H9 (cell line): ENCODE measurements around the gene SLC49A4. TPM values are rescaled to one million over a fixed set of nuclear protein-coding genes. Genes with fewer than 3 reads are reported as not detected.

ENCODE experiments used
- DNase-seq: peaks from one replicate; pipeline ENCODE4 v3.0.0-alpha.2; 2017
- H2AFZ ChIP-seq: one replicate; pipeline ENCODE4 v1.6.1; 2013; ENCODE audit warnings: mild to moderate bottlenecking, low read length, control low read depth, moderate library complexity
- H2AK5ac ChIP-seq: 2 replicates; pipeline ENCODE4 v1.6.1; 2013; ENCODE audit warnings: low read length, control low read depth, mixed read lengths; ENCODE audit not compliant: insufficient read length
- H2BK120ac ChIP-seq: one replicate; pipeline ENCODE4 v1.6.1; 2013; ENCODE audit warnings: low read depth, mild to moderate bottlenecking, low read length, control low read depth, inconsistent platforms; ENCODE audit not compliant: poor library complexity, severe bottlenecking
- H2BK12ac ChIP-seq: 2 replicates; pipeline ENCODE4 v1.6.1; 2013; ENCODE audit warnings: low read length, control low read depth, mixed read lengths, low read depth; ENCODE audit not compliant: insufficient read length
- H2BK15ac ChIP-seq: 2 replicates; pipeline ENCODE4 v1.6.1; 2013; ENCODE audit warnings: low read depth, low read length, control low read depth
- H2BK20ac ChIP-seq: one replicate; pipeline ENCODE4 v1.6.1; 2013; ENCODE audit warnings: low read depth, mild to moderate bottlenecking, low read length, control low read depth, inconsistent platforms; ENCODE audit not compliant: poor library complexity, severe bottlenecking
- H2BK5ac ChIP-seq: 2 replicates; pipeline ENCODE4 v1.6.1; 2013; ENCODE audit warnings: low read length, control low read depth, mixed read lengths; ENCODE audit not compliant: insufficient read length
- H3K14ac ChIP-seq: 2 replicates; pipeline ENCODE4 v1.6.1; 2013; ENCODE audit warnings: low read length, control low read depth; ENCODE audit not compliant: insufficient read depth
- H3K18ac ChIP-seq: 2 replicates; pipeline ENCODE4 v1.6.1; 2013; ENCODE audit warnings: low read depth, mild to moderate bottlenecking, mixed read lengths, low read length, control low read depth; ENCODE audit not compliant: insufficient read length
- H3K23ac ChIP-seq: 2 replicates; pipeline ENCODE4 v1.6.1; 2013; ENCODE audit warnings: low read length, control low read depth, mixed read lengths, low read depth; ENCODE audit not compliant: insufficient read length
- H3K23me2 ChIP-seq: 2 replicates; pipeline ENCODE4 v1.6.1; 2013; ENCODE audit warnings: low read depth, mild to moderate bottlenecking, mixed read lengths, low read length, control low read depth; ENCODE audit not compliant: insufficient read length, poor library complexity, severe bottlenecking
- H3K27ac ChIP-seq: 2 replicates; pipeline ENCODE4 v1.5.1; 2013; ENCODE audit warnings: low read length, control low read depth, mixed read lengths, low read depth; ENCODE audit not compliant: insufficient read length
- H3K27me3 ChIP-seq: 2 replicates; pipeline ENCODE4 v1.6.1; 2013; ENCODE audit warnings: low read length, control low read depth, inconsistent platforms; ENCODE audit not compliant: insufficient read depth
- H3K4ac ChIP-seq: 2 replicates; pipeline ENCODE4 v1.6.1; 2013; ENCODE audit warnings: low read depth, mild to moderate bottlenecking, control low read depth, inconsistent platforms, low read length, moderate library complexity
- H3K4me1 ChIP-seq: 2 replicates; pipeline ENCODE4 v1.6.1; 2013; ENCODE audit warnings: low read length, control low read depth, inconsistent platforms; ENCODE audit not compliant: insufficient read depth
- H3K4me2 ChIP-seq: 2 replicates; pipeline ENCODE4 v1.6.1; 2013; ENCODE audit warnings: low read length, control low read depth, mixed read lengths; ENCODE audit not compliant: insufficient read length, insufficient read depth
- H3K56ac ChIP-seq: 2 replicates; pipeline ENCODE4 v1.6.1; 2013; ENCODE audit warnings: low read depth, mild to moderate bottlenecking, mixed read lengths, low read length, control low read depth; ENCODE audit not compliant: insufficient read length
- H3K79me1 ChIP-seq: 2 replicates; pipeline ENCODE4 v1.6.1; 2013; ENCODE audit warnings: low read depth, mild to moderate bottlenecking, moderate library complexity, low read length, control low read depth, inconsistent platforms; ENCODE audit not compliant: insufficient read depth, poor library complexity, severe bottlenecking
- H3K79me2 ChIP-seq: 2 replicates; pipeline ENCODE4 v1.6.1; 2013; ENCODE audit warnings: low read length, control low read depth, inconsistent platforms; ENCODE audit not compliant: insufficient read depth
- H3K9ac ChIP-seq: 2 replicates; pipeline ENCODE4 v1.6.1; 2013; ENCODE audit warnings: low read length, control low read depth, mixed read lengths; ENCODE audit not compliant: insufficient read length; ENCODE audit errors: extremely low read depth
- H3K9me3 ChIP-seq: one replicate; pipeline ENCODE4 v1.6.1; 2013; ENCODE audit warnings: low read depth, low read length, inconsistent platforms; ENCODE audit not compliant: control insufficient read depth
- H3T11ph ChIP-seq: one replicate; pipeline ENCODE4 v1.6.1; 2013; ENCODE audit warnings: mild to moderate bottlenecking, low read length, control low read depth, inconsistent platforms
- H4K20me1 ChIP-seq: one replicate; pipeline ENCODE4 v1.6.1; 2013; ENCODE audit not compliant: control insufficient read depth, insufficient read length, insufficient read depth
- H4K5ac ChIP-seq: 2 replicates; pipeline ENCODE4 v1.6.1; 2013; ENCODE audit warnings: low read depth, mild to moderate bottlenecking, mixed read lengths, low read length, control low read depth; ENCODE audit not compliant: insufficient read length
- H4K8ac ChIP-seq: replicated peaks from 2 replicates; pipeline ENCODE4 v1.6.1; 2013; ENCODE audit warnings: low read length, control low read depth, mixed read lengths, low read depth; ENCODE audit not compliant: insufficient read length
- H4K91ac ChIP-seq: 2 replicates; pipeline ENCODE4 v1.6.1; 2013; ENCODE audit warnings: low read depth, mild to moderate bottlenecking, moderate library complexity, mixed read lengths, low read length, control low read depth; ENCODE audit not compliant: insufficient read length
- H3K27ac Mint-ChIP-seq, 3 experiments: 2 replicates in 2 of 3; 3 replicates in 1 of 3; pipeline ENCODE4 v1.8.0; 2020 to 2021; ENCODE audit warnings: mixed read lengths in 3 of 3, mild to moderate bottlenecking in 1 of 3, moderate library complexity in 1 of 3
- H3K27me3 Mint-ChIP-seq: 2 replicates; pipeline ENCODE4 v1.8.0; 2021; ENCODE audit warnings: low read depth, mild to moderate bottlenecking, moderate library complexity, mixed read lengths
- H3K36me3 Mint-ChIP-seq, 3 experiments: 2 replicates in 2 of 3; 3 replicates in 1 of 3; pipeline ENCODE4 v1.8.0; 2020 to 2021; ENCODE audit warnings: low read depth in 3 of 3, mixed read lengths in 3 of 3; ENCODE audit not compliant: insufficient read depth in 1 of 3
- H3K4me1 Mint-ChIP-seq, 2 experiments: 2 replicates each; pipeline ENCODE4 v1.8.0; 2020; ENCODE audit warnings: mixed read lengths in 2 of 2
- H3K4me3 Mint-ChIP-seq, 2 experiments: 2 replicates in 1 of 2; 3 replicates in 1 of 2; pipeline ENCODE4 v1.8.0; 2020 to 2021; ENCODE audit warnings: mild to moderate bottlenecking in 2 of 2, mixed read lengths in 2 of 2, moderate library complexity in 1 of 2
- H3K9me3 Mint-ChIP-seq, 2 experiments: 2 replicates in 1 of 2; 3 replicates in 1 of 2; pipeline ENCODE4 v1.8.0; 2020; ENCODE audit warnings: mild to moderate bottlenecking in 2 of 2, mixed read lengths in 2 of 2, moderate library complexity in 1 of 2
- CTCF ChIP-seq: fragments of 200-600 bp; sonication (generic); conservative IDR thresholded peaks from 3 replicates; pipeline ENCODE4 v1.8.0; 2021; ENCODE audit warnings: antibody characterized with exemption, mild to moderate bottlenecking
- WGBS: extraction: QIAGEN DNeasy Blood & Tissue Kit; methylation state at CpG from one replicate; pipeline ENCODE4 v1.1.7; 2013; ENCODE audit warnings: missing lambda C conversion rate, low lambda C conversion rate, mixed read lengths; ENCODE audit not compliant: insufficient read length; ENCODE audit errors: extremely low coverage; 5-methylcytosine and 5-hydroxymethylcytosine counted together
- total RNA-seq: library from RNA; stranded (reverse); gene quantifications from 2 replicates; pipeline ENCODE4 v1.2.1, GENCODE V29; 2021

SLC49A4 gene
- total RNA-seq, 1 experiment from 2014 or later = 10.7 TPM

GRCh38 chr3:122920986-122921385 lies 126.1 kb downstream of the SLC49A4 start:
- H3K27ac ChIP-seq = no peak overlapping the region
- H3K9me3 ChIP-seq = no peaks in the 10 kb centered on the region
- H3T11ph ChIP-seq = no peak overlapping the region
- no peak overlapping the region for H3K18ac ChIP-seq
- no peak for TF ChIP-seq CTCF
- no peaks in the 10 kb centered on the region for H3K79me1 ChIP-seq
- H3K79me2 ChIP-seq = no peaks in the 10 kb centered on the region
- no peak for DNase-seq
- no peaks in the 10 kb centered on the region for H3K4me1 ChIP-seq
- H3K4me3 Mint-ChIP-seq = no peak overlapping the region; a peak in 1 of 5 replicates
- H2BK15ac ChIP-seq = no peak overlapping the region
- no peak overlapping the region; the same call in 1 of the 2 replicates for H3K14ac ChIP-seq
- no peaks in the 10 kb centered on the region for H3K9me3 Mint-ChIP-seq
- H2BK12ac ChIP-seq = no peak overlapping the region
- no peak overlapping the region for H2BK20ac ChIP-seq
- H4K20me1 ChIP-seq = no peaks in the 10 kb centered on the region
- no peak overlapping the region for H4K8ac ChIP-seq
- H3K27me3 Mint-ChIP-seq = peaks cover 23% of the 10 kb centered on the region
- no peak overlapping the region for H3K23ac ChIP-seq
- peaks cover 2% of the 10 kb centered on the region in 2 experiments; a peak in 2 of 4 replicates for H3K4me1 Mint-ChIP-seq
- no peak overlapping the region for H2BK120ac ChIP-seq
- H3K27ac Mint-ChIP-seq = no peak overlapping the region
- no peaks in the 10 kb centered on the region for H3K36me3 Mint-ChIP-seq
- no peak overlapping the region for H2AK5ac ChIP-seq
- no peak overlapping the region for H4K5ac ChIP-seq
- no peak overlapping the region for H4K91ac ChIP-seq
- no peak overlapping the region for H2BK5ac ChIP-seq
- no peak overlapping the region for H3K9ac ChIP-seq
- H3K4ac ChIP-seq = no peak overlapping the region
- no CpG with 5 or more reads among the region's 6 CpGs for WGBS
- H3K4me2 ChIP-seq = no peak overlapping the region
- H3K56ac ChIP-seq = no peak overlapping the region
- H3K27me3 ChIP-seq = peaks cover 8% of the 10 kb centered on the region; the same call in 1 of the 2 replicates
- H2AFZ ChIP-seq = no peak overlapping the region
- peaks cover 4% of the 10 kb centered on the region for H3K23me2 ChIP-seq
